T-helper 1 cell treated with Interleukin-12 subunit alpha and Interleukin-12 subunit beta and Interleukin-4 antibody, amounts not matched to agents 30 μg/mL and 1 μg/mL, for 36 hours (primary cell): ENCODE measurements around the gene MFSD1.
"Not testable (repeated sequence)": the region's sequence is repeated elsewhere in the genome, so short reads cannot be mapped to it uniquely, and the experiment has no call there.

Experiments used
- H3K27ac Mint-ChIP-seq: one replicate; pipeline ENCODE4 v1.8.0; 2021; ENCODE audit warnings: mild to moderate bottlenecking, mixed read lengths
- H3K27me3 Mint-ChIP-seq: one replicate; pipeline ENCODE4 v1.8.0; 2021; ENCODE audit warnings: low read depth, mixed read lengths
- H3K36me3 Mint-ChIP-seq: one replicate; pipeline ENCODE4 v1.8.0; 2021; ENCODE audit warnings: low read depth, mixed read lengths
- H3K4me1 Mint-ChIP-seq: one replicate; pipeline ENCODE4 v1.8.0; 2021; ENCODE audit warnings: low read depth, mixed read lengths
- H3K4me3 Mint-ChIP-seq: one replicate; pipeline ENCODE4 v1.8.0; 2021; ENCODE audit warnings: mild to moderate bottlenecking, moderate library complexity, mixed read lengths
- H3K9me3 Mint-ChIP-seq: one replicate; pipeline ENCODE4 v1.8.0; 2021; ENCODE audit warnings: mixed read lengths

Gene MFSD1

GRCh38 chr3:158789592-158789991 lies 12.3 kb upstream of the MFSD1 start:
- H3K36me3 Mint-ChIP-seq: no peaks in the 10 kb centered on the region
- peaks cover 3% of the 10 kb centered on the region for H3K4me1 Mint-ChIP-seq

GRCh38 chr3:158790901-158791589 lies 10.8 kb upstream of the MFSD1 start:
- Mint-ChIP-seq H3K4me1 (peaks cover 3% of the 10 kb centered on the region), H3K4me3 (peak overlapping the region; percentile 75), H3K36me3 (no peaks in the 10 kb centered on the region), H3K27ac (no peak overlapping the region), H3K9me3 (peaks cover 4% of the 10 kb centered on the region), H3K27me3 (peaks cover 6% of the 10 kb centered on the region)

More at GRCh38 chr3:158789592-158789991, 12.3 kb upstream of the MFSD1 start:
- Mint-ChIP-seq H3K4me3 (no peak overlapping the region), H3K9me3 (no peaks in the 10 kb centered on the region), H3K27ac (no peak overlapping the region), H3K27me3 (no peaks in the 10 kb centered on the region)

GRCh38 chr3:158791590-158791920 lies 10.3 kb upstream of the MFSD1 start:
- H3K9me3 Mint-ChIP-seq, H3K27ac Mint-ChIP-seq, H3K36me3 Mint-ChIP-seq, H3K4me3 Mint-ChIP-seq, H3K4me1 Mint-ChIP-seq: not testable (repeated sequence)
- peaks cover 11% of the 10 kb centered on the region for H3K27me3 Mint-ChIP-seq

GRCh38 chr3:158792709-158793108 lies 9.1 kb upstream of the MFSD1 start:
- Mint-ChIP-seq H3K4me3 (no peak overlapping the region), H3K4me1 (peaks cover 3% of the 10 kb centered on the region), H3K9me3 (peaks cover 4% of the 10 kb centered on the region), H3K36me3 (no peaks in the 10 kb centered on the region), H3K27me3 (peaks cover 18% of the 10 kb centered on the region), H3K27ac (no peak overlapping the region)

- Mint-ChIP-seq H3K27me3 (peaks cover 25% of the 10 kb centered on the region), H3K4me3 (no peak overlapping the region), H3K4me1 (peaks cover 3% of the 10 kb centered on the region), H3K36me3 (no peaks in the 10 kb centered on the region), H3K27ac (no peak overlapping the region), H3K9me3 (peaks cover 4% of the 10 kb centered on the region)
Observed at GRCh38 chr3:158794206-158794605, 7.6 kb upstream of the MFSD1 start.

GRCh38 chr3:158794936-158795518 lies 6.8 kb upstream of the MFSD1 start:
- Mint-ChIP-seq H3K27ac (no peak overlapping the region), H3K36me3 (no peaks in the 10 kb centered on the region), H3K4me3 (no peak overlapping the region), H3K4me1 (peaks cover 3% of the 10 kb centered on the region), H3K27me3 (peaks cover 28% of the 10 kb centered on the region), H3K9me3 (peaks cover 4% of the 10 kb centered on the region)

GRCh38 chr3:158801201-158801600 lies 653 bp upstream of the MFSD1 start:
- Mint-ChIP-seq H3K4me3 (peak overlapping the region; percentile 89), H3K27ac (peak overlapping the region; percentile 83), H3K27me3 (peaks cover 29% of the 10 kb centered on the region), H3K36me3 (peaks cover 7% of the 10 kb centered on the region), H3K4me1 (peaks cover 23% of the 10 kb centered on the region), H3K9me3 (no peaks in the 10 kb centered on the region)

- H3K4me3 Mint-ChIP-seq: peak overlapping the region; percentile 89
- peaks cover 7% of the 10 kb centered on the region for H3K36me3 Mint-ChIP-seq
- peaks cover 19% of the 10 kb centered on the region for H3K27me3 Mint-ChIP-seq
- no peaks in the 10 kb centered on the region for H3K9me3 Mint-ChIP-seq
- peaks cover 23% of the 10 kb centered on the region for H3K4me1 Mint-ChIP-seq
- H3K27ac Mint-ChIP-seq: peak overlapping the region; percentile 66
Observed at GRCh38 chr3:158802409-158803268, 785 bp downstream of the MFSD1 start.

GRCh38 chr3:158804441-158804840 lies 2.6 kb downstream of the MFSD1 start:
- Mint-ChIP-seq H3K9me3 (no peaks in the 10 kb centered on the region), H3K4me1 (peaks cover 36% of the 10 kb centered on the region), H3K27ac (no peak overlapping the region), H3K27me3 (peaks cover 9% of the 10 kb centered on the region), H3K36me3 (peaks cover 18% of the 10 kb centered on the region), H3K4me3 (no peak overlapping the region)

- Mint-ChIP-seq H3K27ac (peak overlapping the region; percentile 62), H3K4me3 (no peak overlapping the region), H3K27me3 (no peaks in the 10 kb centered on the region), H3K9me3 (no peaks in the 10 kb centered on the region), H3K36me3 (peaks cover 41% of the 10 kb centered on the region), H3K4me1 (peaks cover 29% of the 10 kb centered on the region)
Observed at GRCh38 chr3:158808697-158809096, 6.8 kb downstream of the MFSD1 start.

- Mint-ChIP-seq H3K4me1 (peaks cover 27% of the 10 kb centered on the region), H3K9me3 (no peaks in the 10 kb centered on the region), H3K27ac (peak overlapping the region; percentile 81), H3K27me3 (no peaks in the 10 kb centered on the region), H3K4me3 (no peak overlapping the region), H3K36me3 (peaks cover 43% of the 10 kb centered on the region)
Observed at GRCh38 chr3:158809642-158810041, 7.8 kb downstream of the MFSD1 start.

GRCh38 chr3:158810823-158811724 lies 9.2 kb downstream of the MFSD1 start:
- no peak overlapping the region for H3K4me3 Mint-ChIP-seq
- H3K36me3 Mint-ChIP-seq: peaks cover 40% of the 10 kb centered on the region
- peaks cover 25% of the 10 kb centered on the region for H3K4me1 Mint-ChIP-seq
- no peaks in the 10 kb centered on the region for H3K9me3 Mint-ChIP-seq
- H3K27ac Mint-ChIP-seq: no peak overlapping the region
- no peaks in the 10 kb centered on the region for H3K27me3 Mint-ChIP-seq

- no peak overlapping the region for H3K27ac Mint-ChIP-seq
- H3K36me3 Mint-ChIP-seq: peaks cover 14% of the 10 kb centered on the region
- H3K4me1 Mint-ChIP-seq: no peaks in the 10 kb centered on the region
- H3K4me3 Mint-ChIP-seq: no peak overlapping the region
- no peaks in the 10 kb centered on the region for H3K9me3 Mint-ChIP-seq
- no peaks in the 10 kb centered on the region for H3K27me3 Mint-ChIP-seq
Observed at GRCh38 chr3:158819282-158819681, 17.4 kb downstream of the MFSD1 start.

GRCh38 chr3:158820521-158820920 lies 18.7 kb downstream of the MFSD1 start:
- no peaks in the 10 kb centered on the region for H3K9me3 Mint-ChIP-seq
- H3K27ac Mint-ChIP-seq: no peak overlapping the region
- peaks cover 12% of the 10 kb centered on the region for H3K36me3 Mint-ChIP-seq
- no peaks in the 10 kb centered on the region for H3K4me1 Mint-ChIP-seq
- no peaks in the 10 kb centered on the region for H3K27me3 Mint-ChIP-seq
- no peak overlapping the region for H3K4me3 Mint-ChIP-seq
